Parathyroid adenoma (tissue), 2 donors: ENCODE measurements around the gene CYP4F12.

Experiments
- H2AFZ ChIP-seq: fragments of 300-600 bp; sonication (generic); one replicate; pipeline ENCODE4 v1.7.0; 2017; ENCODE audit warnings: antibody characterized with exemption, mild to moderate bottlenecking
- H3K27ac ChIP-seq: fragments of 300-600 bp; sonication (generic); one replicate; pipeline ENCODE4 v1.7.0; 2017
- H3K27me3 ChIP-seq: fragments of 300-600 bp; sonication (generic); one replicate; pipeline ENCODE4 v1.7.0; 2017; ENCODE audit warnings: low read length; ENCODE audit not compliant: control insufficient read depth, insufficient read depth
- H3K36me3 ChIP-seq: fragments of 300-600 bp; sonication (generic); one replicate; pipeline ENCODE4 v1.7.0; 2017; ENCODE audit warnings: low read length; ENCODE audit not compliant: control insufficient read depth, insufficient read depth
- H3K4me1 ChIP-seq: fragments of 300-600 bp; sonication (generic); one replicate; pipeline ENCODE4 v1.7.0; 2017; ENCODE audit warnings: control low read depth
- H3K4me2 ChIP-seq: fragments of 300-600 bp; sonication (generic); one replicate; pipeline ENCODE4 v1.7.0; 2017; ENCODE audit warnings: low read length
- H3K4me3 ChIP-seq: fragments of 300-600 bp; sonication (generic); one replicate; pipeline ENCODE4 v1.7.0; 2017; ENCODE audit warnings: low read depth, low read length
- H3K79me2 ChIP-seq: fragments of 300-600 bp; sonication (generic); one replicate; pipeline ENCODE4 v1.7.0; 2017; ENCODE audit warnings: control low read depth
- H3K9ac ChIP-seq: fragments of 300-600 bp; sonication (generic); one replicate; pipeline ENCODE4 v1.7.0; 2017; ENCODE audit warnings: mild to moderate bottlenecking
- H3K9me3 ChIP-seq: fragments of 300-600 bp; sonication (generic); one replicate; pipeline ENCODE4 v1.7.0; 2017; ENCODE audit warnings: low read length; ENCODE audit not compliant: control insufficient read depth
- CTCF ChIP-seq: fragments of 300-600 bp; sonication (generic); IDR thresholded peaks from one replicate; pipeline ENCODE4 v1.7.0; 2017; ENCODE audit warnings: antibody characterized with exemption, mild to moderate bottlenecking
- donor health status: primary hyperparathyroidism.

CYP4F12 gene

DNA sequence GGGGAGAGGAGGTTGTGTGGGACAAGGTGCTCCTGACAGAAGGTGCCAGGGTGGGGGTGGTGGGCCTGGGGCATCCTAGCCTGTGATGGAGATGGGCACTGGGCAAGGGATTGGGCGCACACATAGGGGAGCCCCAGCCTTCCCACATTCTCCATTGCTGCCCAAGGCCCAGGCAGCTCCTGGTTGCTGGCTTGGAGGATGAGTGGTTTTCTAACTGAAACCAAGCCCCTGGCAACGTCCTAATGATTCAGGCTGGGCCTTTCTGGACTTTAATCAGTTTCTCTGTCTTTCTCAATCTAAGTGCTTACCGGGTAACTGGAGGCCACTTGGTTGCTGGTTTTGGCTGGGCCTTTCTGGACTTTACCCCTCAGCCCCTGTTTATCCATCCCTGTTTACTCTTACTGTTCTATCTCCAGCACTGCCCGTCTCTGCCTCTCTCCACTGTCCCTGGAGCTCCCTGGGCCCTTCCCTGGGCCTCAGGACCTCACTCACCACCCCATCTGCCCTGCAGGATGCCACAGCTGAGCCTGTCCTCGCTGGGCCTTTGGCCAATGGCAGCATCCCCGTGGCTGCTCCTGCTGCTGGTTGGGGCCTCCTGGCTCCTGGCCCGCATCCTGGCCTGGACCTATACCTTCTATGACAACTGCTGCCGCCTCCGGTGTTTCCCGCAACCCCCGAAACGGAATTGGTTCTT is 31.8 kb upstream of the CYP4F12 start:
- Histone ChIP-seq H3K9ac (no peak overlapping the region), H3K36me3 (no peaks in the 10 kb centered on the region), H3K9me3 (no peaks in the 10 kb centered on the region), H3K27ac (no peak overlapping the region), H2AFZ (no peak overlapping the region), H3K4me2 (no peak overlapping the region), H3K4me1 (no peaks in the 10 kb centered on the region), H3K4me3 (no peak overlapping the region), H3K27me3 (no peaks in the 10 kb centered on the region), H3K79me2 (no peaks in the 10 kb centered on the region)
- TF ChIP-seq CTCF, result no peak

DNA sequence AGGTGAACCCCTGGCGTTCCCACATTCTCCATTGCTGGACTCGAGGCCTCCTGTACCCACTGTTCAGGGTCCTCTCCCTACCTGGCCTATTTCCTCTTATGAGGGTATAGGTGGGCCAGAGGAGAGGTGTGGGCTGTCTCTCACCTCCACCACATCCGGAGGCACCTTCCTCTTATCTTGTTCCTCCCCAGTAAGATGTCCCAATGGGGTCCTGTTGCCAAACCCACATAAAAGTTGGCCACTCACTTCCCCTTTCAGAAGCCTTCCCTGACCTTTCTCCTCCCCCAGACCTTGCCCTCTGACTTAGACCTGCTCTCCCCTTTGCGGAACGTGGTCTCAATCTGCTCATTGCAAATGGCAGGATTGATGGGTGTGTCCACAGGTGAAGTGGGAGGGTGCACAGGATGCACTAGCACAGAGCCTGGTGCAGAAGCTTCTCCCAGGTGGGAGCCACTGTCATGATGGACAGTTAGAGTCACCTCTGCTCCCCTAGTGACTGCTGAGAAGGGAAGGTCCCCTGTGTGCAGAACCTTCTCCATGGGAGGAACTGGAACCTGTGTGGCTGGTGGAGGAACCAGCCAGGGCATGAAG is 30.9 kb upstream of the CYP4F12 start:
- no peak overlapping the region for H3K27ac ChIP-seq
- no peak overlapping the region for H3K4me2 ChIP-seq
- no peak for TF ChIP-seq CTCF
- H3K9ac ChIP-seq, result no peak overlapping the region
- no peaks in the 10 kb centered on the region for H3K36me3 ChIP-seq
- H3K4me3 ChIP-seq, result no peak overlapping the region
- H3K79me2 ChIP-seq, result no peaks in the 10 kb centered on the region
- H3K4me1 ChIP-seq, result no peaks in the 10 kb centered on the region
- no peaks in the 10 kb centered on the region for H3K27me3 ChIP-seq
- no peaks in the 10 kb centered on the region for H3K9me3 ChIP-seq
- H2AFZ ChIP-seq, result no peak overlapping the region

DNA sequence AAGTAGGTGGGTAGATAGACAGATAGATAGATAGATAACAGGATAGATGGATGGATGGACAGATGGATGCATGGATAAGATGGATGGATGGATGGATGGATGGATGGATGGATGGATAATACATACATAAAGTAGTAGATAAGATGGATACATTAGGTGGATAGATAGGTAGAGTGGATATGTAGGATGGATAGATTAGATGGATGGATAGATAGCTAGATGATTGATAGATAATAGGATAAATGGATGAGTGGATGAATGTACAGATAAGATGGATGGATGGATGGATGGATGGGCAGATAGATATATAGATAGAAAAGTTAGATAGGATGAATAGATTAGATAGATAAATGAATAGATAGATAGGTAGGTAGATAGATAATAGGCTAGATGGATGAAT is 30.1 kb upstream of the CYP4F12 start:
- H3K4me1 ChIP-seq, result no peaks in the 10 kb centered on the region
- H3K4me3 ChIP-seq, result no peak overlapping the region
- no peak for TF ChIP-seq CTCF

DNA sequence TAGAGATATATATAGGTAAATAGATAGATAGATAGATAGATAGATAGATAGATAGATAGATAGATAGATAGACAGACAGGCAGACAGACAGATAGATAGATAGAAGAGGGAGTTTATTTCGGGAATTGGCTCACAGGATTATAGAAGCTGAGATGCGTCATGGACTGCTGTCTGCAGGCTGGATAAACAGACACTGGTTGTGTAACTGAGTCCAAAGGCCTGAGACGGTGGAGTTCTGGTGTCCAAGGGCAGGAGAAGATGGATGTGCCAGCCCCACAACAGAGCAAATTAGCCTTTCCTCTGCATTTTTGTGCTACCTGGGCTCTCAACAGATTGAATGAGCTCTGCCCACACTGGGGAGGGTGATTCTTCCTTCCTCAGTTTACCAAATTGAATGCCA is 29.5 kb upstream of the CYP4F12 start:
- H3K27me3 ChIP-seq, result no peaks in the 10 kb centered on the region
- TF ChIP-seq CTCF, result no peak
- H2AFZ ChIP-seq, result no peak overlapping the region
- H3K4me2 ChIP-seq, result no peak overlapping the region
- H3K9me3 ChIP-seq, result no peaks in the 10 kb centered on the region
- no peak overlapping the region for H3K27ac ChIP-seq
- no peaks in the 10 kb centered on the region for H3K4me1 ChIP-seq
- H3K4me3 ChIP-seq, result no peak overlapping the region
- H3K79me2 ChIP-seq, result no peaks in the 10 kb centered on the region
- H3K36me3 ChIP-seq, result no peaks in the 10 kb centered on the region
- no peak overlapping the region for H3K9ac ChIP-seq

More for the DNA sequence above, 30.1 kb upstream of the CYP4F12 start:
- Histone ChIP-seq H3K27ac (no peak overlapping the region), H3K4me2 (no peak overlapping the region), H3K79me2 (no peaks in the 10 kb centered on the region), H3K9me3 (no peaks in the 10 kb centered on the region), H3K36me3 (no peaks in the 10 kb centered on the region), H3K27me3 (no peaks in the 10 kb centered on the region), H2AFZ (no peak overlapping the region), H3K9ac (no peak overlapping the region)
